ENCODE data around the gene CDH15.

CDH15 gene

GRCh38 chr16:89200850-89201411 lies 29.4 kb downstream of the CDH15 start:
- no peak for DNase-seq

- no peak for DNase-seq
Measured at GRCh38 chr16:89201439-89202377, 30.2 kb downstream of the CDH15 start.

GRCh38 chr16:89202422-89203215 lies 31.1 kb downstream of the CDH15 start:
- no peak for DNase-seq

GRCh38 chr16:89207993-89208392 lies 36.4 kb downstream of the CDH15 start:
- DNase-seq = no peak

- DNase-seq = no peak
Measured at GRCh38 chr16:89209522-89210044, 38.0 kb downstream of the CDH15 start.

- no peak for DNase-seq
Measured at GRCh38 chr16:89210165-89210903, 38.8 kb downstream of the CDH15 start.

- no peak for DNase-seq
Measured at GRCh38 chr16:89210904-89211515, 39.5 kb downstream of the CDH15 start.

GRCh38 chr16:89216315-89217137 lies 45.0 kb downstream of the CDH15 start:
- no peak for DNase-seq

GRCh38 chr16:89217138-89217387 lies 45.5 kb downstream of the CDH15 start:
- no peak for DNase-seq

GRCh38 chr16:89217388-89218191 lies 46.0 kb downstream of the CDH15 start, which contains the start of gene ZNF778:
TSS of gene ZNF778 (plus strand) at chr16:89217703. CDS start at chr16:89221128, 3,425 bp downstream.
- peak; percentile 64 for DNase-seq

GRCh38 chr16:89219365-89219764 lies 47.8 kb downstream of the CDH15 start:
- no peak for DNase-seq

- no peak for DNase-seq
Measured at GRCh38 chr16:89221604-89222003, 50.1 kb downstream of the CDH15 start.

GRCh38 chr16:89222931-89223330 lies 51.4 kb downstream of the CDH15 start:
- DNase-seq = no peak

- no peak for DNase-seq
Measured at GRCh38 chr16:89224665-89225064, 53.1 kb downstream of the CDH15 start.

- DNase-seq = no peak
Measured at GRCh38 chr16:89230255-89230654, 58.7 kb downstream of the CDH15 start.

GRCh38 chr16:89232107-89232506 lies 60.6 kb downstream of the CDH15 start:
- no peak for DNase-seq

GRCh38 chr16:89233678-89234490 lies 62.3 kb downstream of the CDH15 start:
- no peak for DNase-seq

GRCh38 chr16:89237733-89238132 lies 66.2 kb downstream of the CDH15 start:
- DNase-seq = no peak

- DNase-seq = peak; percentile 37
Measured at GRCh38 chr16:89241187-89242007, 69.8 kb downstream of the CDH15 start.

All from GOT3 (cell line).